OCI-LY3 (cell line): Measurements from ENCODE around the gene CUBN.

Source experiments
- H2AFZ ChIP-seq: fragments of 200-600, 300-600 bp; shearing (Covaris generic); 2 replicates; pipeline ENCODE4 v1.6.0; 2014; ENCODE audit warnings: antibody characterized with exemption, low read depth, low read length
- H3K27ac ChIP-seq: fragments of 200-600, 300-600 bp; sonication (generic); 2 replicates; pipeline ENCODE4 v1.5.1; 2014; ENCODE audit warnings: mild to moderate bottlenecking, low read length, moderate library complexity, mixed read lengths
- H3K27me3 ChIP-seq: fragments of 200-600, 300-600 bp; sonication (generic); 2 replicates; pipeline ENCODE4 v1.6.1; 2014; ENCODE audit warnings: low read depth, low read length, mixed read lengths
- H3K36me3 ChIP-seq: fragments of 200-600, 300-600 bp; sonication (generic); replicated peaks from 2 replicates; pipeline ENCODE3; 2014; ENCODE audit warnings: low read depth, low read length, mixed read lengths
- H3K4me1 ChIP-seq: fragments of 300-600, 200-600 bp; sonication (generic); 2 replicates; pipeline ENCODE4 v1.6.1; 2014; ENCODE audit warnings: low read length, mixed read lengths
- H3K4me2 ChIP-seq: fragments of 200-600, 300-600 bp; sonication (generic); 2 replicates; pipeline ENCODE4 v1.6.1; 2014; ENCODE audit warnings: low read length, mixed read lengths
- H3K4me3 ChIP-seq: fragments of 300-600, 200-600 bp; sonication (generic); 2 replicates; pipeline ENCODE4 v1.5.1; 2014; ENCODE audit warnings: antibody characterized with exemption, mild to moderate bottlenecking, low read length, moderate library complexity
- H3K79me2 ChIP-seq: fragments of 300-600, 200-600 bp; shearing (Covaris generic); 2 replicates; pipeline ENCODE4 v1.6.1; 2014; ENCODE audit warnings: mild to moderate bottlenecking, low read length, mixed read lengths
- H3K9ac ChIP-seq: fragments of 300-600, 200-600 bp; shearing (Covaris generic); 2 replicates; pipeline ENCODE4 v1.6.0; 2014; ENCODE audit warnings: mild to moderate bottlenecking, low read length, moderate library complexity
- H3K9me3 ChIP-seq: fragments of 200-600, 300-600 bp; shearing (Covaris generic); 2 replicates; pipeline ENCODE4 v1.6.1; 2014; ENCODE audit warnings: low read length, mixed read lengths; ENCODE audit not compliant: insufficient read depth
- H4K20me1 ChIP-seq: fragments of 200-600, 300-600 bp; sonication (generic); 2 replicates; pipeline ENCODE4 v1.6.1; 2016; ENCODE audit warnings: low read length, mixed read lengths; ENCODE audit not compliant: insufficient read depth
- EZH2phosphoT487 ChIP-seq: fragments of 200-600 bp; shearing (Covaris generic); IDR thresholded peaks from 2 replicates; pipeline ENCODE4 v1.6.1; 2018; ENCODE audit warnings: antibody characterized with exemption, mixed run types, low read depth
- TF ChIP-seq, protein P1 (sequence below): fragments of 200-600, 300-600 bp; sonication (generic); IDR thresholded peaks from 2 replicates; pipeline ENCODE4 v1.5.1; 2014; ENCODE audit warnings: antibody characterized with exemption, low read length, low read depth

Gene CUBN

DNA sequence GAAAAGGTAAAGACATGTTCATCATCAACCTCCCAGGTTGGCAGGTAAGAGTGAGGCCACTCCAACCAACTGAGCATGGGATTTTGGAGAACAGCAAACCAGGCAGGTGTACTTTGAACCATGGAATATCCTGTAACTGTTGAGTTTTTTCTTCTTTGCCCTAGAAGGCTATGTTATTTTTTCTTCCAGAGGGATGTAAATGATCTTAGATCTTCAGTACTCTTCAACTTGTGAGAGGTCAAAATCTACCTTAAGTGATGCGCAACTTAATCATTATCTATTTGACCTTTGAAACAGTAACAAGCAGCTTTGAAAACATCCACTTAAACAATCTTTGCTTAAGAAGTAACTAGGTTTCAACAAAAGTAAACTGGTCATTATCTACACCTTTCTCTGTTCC is at the start of gene CUBN:
Gene CUBN (minus strand): TSS at position 71 of the 400 bp plus-strand sequence. CDS start 46 bp downstream, at position 25.
- Histone ChIP-seq H4K20me1 (no peaks in the 10 kb centered on the region), H3K27me3 (no peaks in the 10 kb centered on the region), H3K79me2 (no peaks in the 10 kb centered on the region), H3K4me1 (no peaks in the 10 kb centered on the region), H3K9me3 (no peaks in the 10 kb centered on the region), H2AFZ (no peak within 1 kb of the TSS), H3K27ac (no peak within 1 kb of the TSS), H3K9ac (no peak within 1 kb of the TSS), H3K36me3 (no peaks in the 10 kb centered on the region), H3K4me3 (no peak within 1 kb of the TSS), H3K4me2 (no peak within 1 kb of the TSS)
- no peak for TF ChIP-seq EZH2phosphoT487
- TF ChIP-seq, protein P1, sequence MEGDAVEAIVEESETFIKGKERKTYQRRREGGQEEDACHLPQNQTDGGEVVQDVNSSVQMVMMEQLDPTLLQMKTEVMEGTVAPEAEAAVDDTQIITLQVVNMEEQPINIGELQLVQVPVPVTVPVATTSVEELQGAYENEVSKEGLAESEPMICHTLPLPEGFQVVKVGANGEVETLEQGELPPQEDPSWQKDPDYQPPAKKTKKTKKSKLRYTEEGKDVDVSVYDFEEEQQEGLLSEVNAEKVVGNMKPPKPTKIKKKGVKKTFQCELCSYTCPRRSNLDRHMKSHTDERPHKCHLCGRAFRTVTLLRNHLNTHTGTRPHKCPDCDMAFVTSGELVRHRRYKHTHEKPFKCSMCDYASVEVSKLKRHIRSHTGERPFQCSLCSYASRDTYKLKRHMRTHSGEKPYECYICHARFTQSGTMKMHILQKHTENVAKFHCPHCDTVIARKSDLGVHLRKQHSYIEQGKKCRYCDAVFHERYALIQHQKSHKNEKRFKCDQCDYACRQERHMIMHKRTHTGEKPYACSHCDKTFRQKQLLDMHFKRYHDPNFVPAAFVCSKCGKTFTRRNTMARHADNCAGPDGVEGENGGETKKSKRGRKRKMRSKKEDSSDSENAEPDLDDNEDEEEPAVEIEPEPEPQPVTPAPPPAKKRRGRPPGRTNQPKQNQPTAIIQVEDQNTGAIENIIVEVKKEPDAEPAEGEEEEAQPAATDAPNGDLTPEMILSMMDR = no peak

DNA sequence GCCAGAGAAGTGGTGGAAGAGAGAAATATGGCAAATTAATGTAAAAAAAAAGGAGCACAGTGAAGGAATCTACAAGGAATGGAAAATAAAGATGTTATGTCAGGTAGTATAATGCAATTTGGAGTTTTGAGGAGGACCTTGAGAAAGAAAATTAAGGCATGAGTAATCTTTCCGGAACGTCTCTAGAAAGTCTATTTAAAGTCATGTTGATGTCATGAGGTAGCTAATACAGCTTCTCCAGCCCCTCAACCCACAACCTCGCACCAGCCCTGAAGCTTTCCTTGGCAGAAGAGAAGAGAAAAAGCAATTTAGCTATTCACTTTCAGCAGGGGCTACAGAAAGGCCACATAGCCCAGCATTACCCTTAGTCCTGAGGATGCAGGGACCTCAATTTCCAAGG is 49.4 kb upstream of the CUBN start:
- H3K27ac ChIP-seq = no peak overlapping the region
- no peak overlapping the region for H2AFZ ChIP-seq
- no peak overlapping the region for H3K4me3 ChIP-seq
- H3K36me3 ChIP-seq = no peaks in the 10 kb centered on the region
- no peaks in the 10 kb centered on the region for H3K4me1 ChIP-seq
- no peak overlapping the region for H3K9ac ChIP-seq
- no peaks in the 10 kb centered on the region for H3K79me2 ChIP-seq
- H3K4me2 ChIP-seq = no peak overlapping the region
- no peaks in the 10 kb centered on the region for H4K20me1 ChIP-seq
- no peaks in the 10 kb centered on the region for H3K9me3 ChIP-seq
- no peaks in the 10 kb centered on the region for H3K27me3 ChIP-seq
- no peak for TF ChIP-seq EZH2phosphoT487
- TF ChIP-seq, protein P1 = no peak

DNA sequence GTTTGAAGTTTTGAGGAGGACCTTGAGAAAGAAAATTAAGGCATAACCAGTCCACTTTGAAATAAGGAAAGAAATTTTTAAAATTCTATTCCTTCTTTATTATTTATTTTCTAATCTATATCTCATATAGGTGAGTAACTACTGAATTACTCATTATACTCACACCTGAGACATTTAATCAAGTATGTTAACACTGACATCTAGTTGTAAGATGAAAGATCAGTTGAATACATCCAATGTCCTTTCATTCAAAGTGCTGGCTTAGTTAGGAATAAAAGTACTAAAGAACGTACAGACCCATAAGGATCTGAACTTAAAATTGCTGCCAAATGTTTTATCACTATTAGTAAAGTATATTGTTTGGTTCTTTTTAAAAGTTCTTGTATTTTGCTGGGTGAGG is 48.4 kb upstream of the CUBN start:
- no peaks in the 10 kb centered on the region for H3K27me3 ChIP-seq
- H4K20me1 ChIP-seq = no peaks in the 10 kb centered on the region
- TF ChIP-seq EZH2phosphoT487 = no peak
- TF ChIP-seq, protein P1 = no peak
- no peak overlapping the region for H2AFZ ChIP-seq
- H3K9me3 ChIP-seq = no peaks in the 10 kb centered on the region
- no peak overlapping the region for H3K27ac ChIP-seq
- no peak overlapping the region for H3K4me2 ChIP-seq
- H3K9ac ChIP-seq = no peak overlapping the region
- no peaks in the 10 kb centered on the region for H3K79me2 ChIP-seq
- H3K4me1 ChIP-seq = no peaks in the 10 kb centered on the region
- no peak overlapping the region for H3K4me3 ChIP-seq
- no peaks in the 10 kb centered on the region for H3K36me3 ChIP-seq

DNA sequence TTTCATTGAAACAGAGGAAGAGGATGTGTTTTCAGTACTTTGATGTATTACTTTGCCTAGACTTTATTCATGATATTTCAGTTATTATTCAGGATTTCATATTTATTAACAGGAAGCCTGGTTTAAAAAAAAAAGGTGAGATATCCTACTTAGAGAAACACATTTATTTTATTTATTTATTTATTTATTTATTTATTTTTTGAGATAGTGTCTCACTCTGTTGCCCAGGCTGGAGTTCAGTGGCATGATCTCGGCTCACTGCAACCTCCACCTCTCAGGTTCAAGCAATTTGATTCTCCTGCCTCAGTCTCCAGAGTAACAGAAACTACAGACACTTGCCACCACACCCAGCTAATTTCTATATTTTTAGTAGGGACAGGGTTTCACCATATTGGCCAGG is 47.4 kb upstream of the CUBN start:
- Histone ChIP-seq H3K4me3 (no peak overlapping the region), H2AFZ (no peak overlapping the region), H3K79me2 (no peaks in the 10 kb centered on the region), H3K9ac (no peak overlapping the region), H3K4me1 (no peaks in the 10 kb centered on the region), H4K20me1 (no peaks in the 10 kb centered on the region), H3K36me3 (no peaks in the 10 kb centered on the region), H3K27me3 (no peaks in the 10 kb centered on the region), H3K4me2 (no peak overlapping the region), H3K27ac (no peak overlapping the region), H3K9me3 (no peaks in the 10 kb centered on the region)
- TF ChIP-seq, protein P1 = no peak
- TF ChIP-seq EZH2phosphoT487 = no peak
